ENCODE data around the gene MUC6.

The MUC6 gene

GRCh38 chr11:1072116-1072820 lies 35.8 kb upstream of the MUC6 start:
- DNase-seq, result peak in 1 of 5 experiments; percentile 6

GRCh38 chr11:1071571-1072115 lies 35.1 kb upstream of the MUC6 start:
- peak in 1 of 5 experiments; percentile 1 for DNase-seq

- no peak for DNase-seq
These were observed 34.3 kb upstream of the MUC6 start for GRCh38 chr11:1070594-1071462.

- no peak for DNase-seq
These were observed 33.2 kb upstream of the MUC6 start for GRCh38 chr11:1069740-1070139.

- DNase-seq, result no peak
These were observed 31.4 kb upstream of the MUC6 start for GRCh38 chr11:1067812-1068496.

- no peak for DNase-seq
These were observed 27.6 kb upstream of the MUC6 start for GRCh38 chr11:1064167-1064566.

GRCh38 chr11:1062075-1062820 lies 25.7 kb upstream of the MUC6 start:
- DNase-seq, result no peak

GRCh38 chr11:1060852-1061616 lies 24.5 kb upstream of the MUC6 start:
- DNase-seq, result no peak

- DNase-seq, result no peak
These were observed 23.9 kb upstream of the MUC6 start for GRCh38 chr11:1060410-1060809.

- DNase-seq, result no peak
These were observed 23.2 kb upstream of the MUC6 start for GRCh38 chr11:1059759-1060158.

- no peak for DNase-seq
These were observed 21.3 kb upstream of the MUC6 start for GRCh38 chr11:1057806-1058205.

- peak in 1 of 5 experiments; percentile 1 for DNase-seq
These were observed 19.7 kb upstream of the MUC6 start for GRCh38 chr11:1055990-1056771.

GRCh38 chr11:1055109-1055703 lies 18.7 kb upstream of the MUC6 start:
- DNase-seq, result peak in 1 of 5 experiments; percentile 2

- peak in 1 of 5 experiments; percentile 4 for DNase-seq
These were observed 17.9 kb upstream of the MUC6 start for GRCh38 chr11:1054143-1055108.

GRCh38 chr11:1053121-1053901 lies 16.8 kb upstream of the MUC6 start:
- DNase-seq, result peak in 1 of 5 experiments; percentile 4

GRCh38 chr11:1052133-1053011 lies 15.9 kb upstream of the MUC6 start:
- peak in 1 of 5 experiments; percentile 6 for DNase-seq

Data from T-helper 2 cell (primary cell).